Measurements from ENCODE around the gene NOS2. TPM values are rescaled to one million over a fixed set of nuclear protein-coding genes. Genes with fewer than 3 reads are reported as not detected.
"Not testable (repeated sequence)": the region's sequence is repeated elsewhere in the genome, so short reads cannot be mapped to it uniquely, and the experiment has no call there.

NOS2 gene
- total RNA-seq, 2 donors from 2014 or later, result 0.07 TPM; not detected in 1

DNA sequence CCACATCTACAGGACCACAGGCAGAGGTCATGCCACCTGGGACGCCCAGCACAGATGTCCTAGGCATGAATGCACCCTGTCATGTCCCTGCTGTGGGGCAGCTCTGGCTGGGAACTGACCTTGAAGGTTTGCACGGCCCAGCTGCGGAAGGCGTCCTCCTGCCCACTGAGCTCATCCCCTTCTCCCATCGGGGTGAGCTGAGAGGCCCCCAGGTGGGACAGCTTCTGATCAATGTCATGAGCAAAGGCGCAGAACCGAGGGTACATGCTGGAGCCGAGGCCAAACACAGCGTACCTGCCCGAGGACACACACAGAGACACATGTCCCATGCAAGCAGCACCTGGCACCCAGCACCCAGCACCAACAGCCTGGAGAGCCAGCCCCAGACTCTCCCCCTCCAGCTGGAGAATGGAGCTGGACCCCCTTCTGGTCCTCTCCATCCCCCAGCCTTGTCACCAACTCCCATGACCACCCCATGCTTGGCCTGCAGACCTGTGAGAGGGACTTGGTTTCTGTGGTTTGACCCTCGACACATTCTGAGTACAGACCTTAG lies 31.4 kb downstream of the NOS2 start:
- Mint-ChIP-seq H3K27ac (no peak overlapping the region), H3K27me3 (peaks cover 10% of the 10 kb centered on the region), H3K4me1 (no peaks in the 10 kb centered on the region)

DNA sequence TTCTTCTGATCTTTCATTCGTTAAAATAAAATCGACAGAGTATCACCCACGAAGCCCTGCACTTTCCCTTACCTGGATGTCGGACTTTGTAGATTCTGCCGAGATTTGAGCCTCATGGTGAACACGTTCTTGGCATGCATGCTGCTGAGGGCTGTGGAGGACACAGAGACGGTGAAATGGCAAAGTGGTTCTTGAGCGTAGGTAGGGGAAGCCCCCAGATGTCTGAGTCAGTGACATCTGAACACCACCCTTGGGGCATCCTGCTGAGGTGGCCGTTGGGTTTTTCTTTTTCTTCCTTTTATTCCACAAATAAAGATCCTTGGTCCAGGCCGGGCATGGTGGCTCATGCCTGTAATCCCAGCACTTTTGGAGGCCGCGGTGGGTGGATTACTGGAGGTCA lies 33.9 kb downstream of the NOS2 start:
- H3K4me1 Mint-ChIP-seq, result no peaks in the 10 kb centered on the region
- DNase-seq, result no peak
- H3K9me3 ChIP-seq (ENCODE audit: control insufficient read depth, low read length, poor library complexity, severe bottlenecking), result no peaks in the 10 kb centered on the region
- H3K27ac Mint-ChIP-seq, result no peak overlapping the region
- H3K27me3 Mint-ChIP-seq, result peaks cover 22% of the 10 kb centered on the region
- H3K4me3 Mint-ChIP-seq, result no peak overlapping the region
- no peak for ATAC-seq
- H3K36me3 Mint-ChIP-seq (ENCODE audit: low read depth), result no peaks in the 10 kb centered on the region

More for the DNA sequence above, 31.4 kb downstream of the NOS2 start:
- Mint-ChIP-seq H3K4me3 (no peak overlapping the region), H3K36me3 (ENCODE audit: low read depth) (no peaks in the 10 kb centered on the region)
- no peak for ATAC-seq
- no peaks in the 10 kb centered on the region for H3K9me3 ChIP-seq (ENCODE audit: control insufficient read depth, low read length, poor library complexity, severe bottlenecking)
- no peak for DNase-seq

DNA sequence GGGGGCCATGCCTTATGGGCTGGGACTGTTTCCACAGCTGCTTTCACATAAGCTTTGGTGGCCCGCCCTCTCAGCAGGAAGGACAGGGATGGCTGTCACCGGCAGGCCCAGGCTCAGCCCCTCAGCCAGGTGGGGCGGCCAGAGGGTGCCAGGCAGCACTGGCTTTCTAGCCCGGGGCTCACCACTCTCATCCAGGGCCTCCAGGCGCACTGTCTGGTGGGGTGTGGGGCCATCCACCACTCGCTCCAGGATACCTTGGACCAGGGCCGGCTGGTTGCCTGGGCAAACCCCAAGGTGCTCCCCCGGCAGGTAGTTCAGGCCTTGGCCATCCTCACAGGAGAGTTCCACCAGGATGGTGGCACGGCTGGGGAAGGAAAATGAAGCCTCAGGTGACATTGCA lies 35.0 kb downstream of the NOS2 start:
- H3K4me1 Mint-ChIP-seq, result no peaks in the 10 kb centered on the region
- H3K9me3 ChIP-seq (ENCODE audit: control insufficient read depth, low read length, poor library complexity, severe bottlenecking), result no peaks in the 10 kb centered on the region
- H3K36me3 Mint-ChIP-seq (ENCODE audit: low read depth), result no peaks in the 10 kb centered on the region
- ATAC-seq, result no peak
- peaks cover 22% of the 10 kb centered on the region for H3K27me3 Mint-ChIP-seq
- no peak overlapping the region for H3K4me3 Mint-ChIP-seq
- no peak overlapping the region for H3K27ac Mint-ChIP-seq
- no peak for DNase-seq

DNA sequence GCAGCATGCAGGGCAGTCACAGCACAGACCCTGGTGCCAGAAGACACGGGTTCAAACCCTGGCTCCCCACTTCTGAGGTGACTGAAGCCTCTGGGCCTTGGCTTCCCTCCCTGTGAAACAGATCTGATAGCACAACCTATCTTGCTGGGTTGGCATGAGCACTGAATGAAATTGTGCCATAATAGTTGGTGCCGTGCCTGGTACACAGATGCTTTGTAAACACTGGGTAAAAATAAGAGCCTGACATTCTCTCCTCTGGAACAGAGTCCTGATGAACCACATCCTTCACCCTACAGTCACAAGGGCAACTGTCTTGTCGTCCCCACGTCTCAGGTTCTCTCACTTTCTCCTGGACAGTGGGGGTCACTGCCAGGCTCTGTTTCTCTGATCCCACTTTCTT lies 35.7 kb downstream of the NOS2 start:
- DNase-seq, result no peak
- H3K9me3 ChIP-seq (ENCODE audit: control insufficient read depth, low read length, poor library complexity, severe bottlenecking), result no peaks in the 10 kb centered on the region
- H3K4me1 Mint-ChIP-seq, result no peaks in the 10 kb centered on the region
- no peak overlapping the region for H3K4me3 Mint-ChIP-seq
- ATAC-seq, result no peak
- H3K36me3 Mint-ChIP-seq (ENCODE audit: low read depth), result no peaks in the 10 kb centered on the region
- H3K27me3 Mint-ChIP-seq, result peaks cover 22% of the 10 kb centered on the region
- no peak overlapping the region for H3K27ac Mint-ChIP-seq

DNA sequence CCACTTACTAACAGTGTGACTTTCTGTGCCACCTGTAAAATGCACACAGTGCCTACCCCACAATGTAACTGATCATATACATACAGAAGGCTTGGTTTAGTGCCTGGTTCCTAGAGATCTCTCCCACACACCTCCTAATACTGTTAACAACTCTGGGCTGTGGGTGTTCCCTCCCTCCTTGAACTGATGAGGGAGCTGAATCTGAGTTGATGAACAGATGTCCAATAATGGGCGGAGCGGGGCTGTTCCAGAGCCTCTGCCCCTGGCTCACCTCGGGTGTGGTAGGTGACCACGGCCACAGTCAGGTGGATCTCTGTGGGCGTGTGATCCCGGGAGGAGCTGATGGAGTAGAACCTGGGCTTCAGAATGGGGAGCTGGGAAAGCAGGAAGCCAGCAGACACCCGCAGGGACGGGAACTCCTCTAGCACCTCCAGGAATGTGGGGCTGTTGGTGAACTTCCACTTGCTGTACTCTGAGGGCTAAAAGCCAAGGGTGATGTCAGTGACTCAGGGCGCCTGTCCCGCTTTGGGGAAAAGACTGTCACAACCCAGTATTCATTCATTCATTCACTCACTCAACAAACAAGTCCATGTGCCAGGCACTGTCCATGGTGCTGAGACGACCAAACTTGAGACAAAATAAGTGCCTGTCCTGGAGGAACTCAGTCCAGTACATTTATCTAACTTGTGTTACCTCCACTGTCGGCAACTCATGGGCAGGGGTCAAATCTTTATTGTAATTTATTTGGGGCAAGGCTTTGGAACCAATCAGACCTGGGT lies 37.6 kb downstream of the NOS2 start:
- no peak for ATAC-seq
- no peak for DNase-seq
- H3K9me3 ChIP-seq (ENCODE audit: control insufficient read depth, low read length, poor library complexity, severe bottlenecking), result no peaks in the 10 kb centered on the region
- Mint-ChIP-seq H3K4me3 (no peak overlapping the region), H3K4me1 (no peaks in the 10 kb centered on the region), H3K36me3 (ENCODE audit: low read depth) (no peaks in the 10 kb centered on the region), H3K27me3 (peaks cover 26% of the 10 kb centered on the region), H3K27ac (no peak overlapping the region)

DNA sequence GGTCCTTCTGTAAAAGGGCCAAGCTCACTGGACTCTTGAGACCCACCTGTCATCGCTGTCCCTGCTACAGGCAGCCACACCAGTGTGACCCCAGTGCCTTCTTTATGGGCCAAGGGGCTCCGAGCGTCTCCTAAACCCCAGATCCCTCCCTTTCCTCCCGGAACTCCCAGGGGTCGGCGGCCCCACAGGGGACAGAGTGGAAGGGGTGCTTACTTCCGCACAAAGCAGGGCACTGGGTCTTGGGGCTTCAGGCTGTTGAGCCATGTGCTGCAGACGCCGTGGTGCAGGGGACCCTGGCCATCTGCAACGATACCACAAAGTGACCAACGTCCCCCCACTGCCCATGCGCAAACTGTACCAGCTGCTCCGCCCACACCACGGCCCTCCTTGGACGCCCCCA lies 39.4 kb downstream of the NOS2 start:
- not testable (repeated sequence) for H3K4me1 Mint-ChIP-seq; DNase-seq; H3K9me3 ChIP-seq (ENCODE audit: control insufficient read depth, low read length, poor library complexity, severe bottlenecking); ATAC-seq; H3K4me3 Mint-ChIP-seq; H3K36me3 Mint-ChIP-seq (ENCODE audit: low read depth); H3K27ac Mint-ChIP-seq
- peaks cover 18% of the 10 kb centered on the region for H3K27me3 Mint-ChIP-seq

DNA sequence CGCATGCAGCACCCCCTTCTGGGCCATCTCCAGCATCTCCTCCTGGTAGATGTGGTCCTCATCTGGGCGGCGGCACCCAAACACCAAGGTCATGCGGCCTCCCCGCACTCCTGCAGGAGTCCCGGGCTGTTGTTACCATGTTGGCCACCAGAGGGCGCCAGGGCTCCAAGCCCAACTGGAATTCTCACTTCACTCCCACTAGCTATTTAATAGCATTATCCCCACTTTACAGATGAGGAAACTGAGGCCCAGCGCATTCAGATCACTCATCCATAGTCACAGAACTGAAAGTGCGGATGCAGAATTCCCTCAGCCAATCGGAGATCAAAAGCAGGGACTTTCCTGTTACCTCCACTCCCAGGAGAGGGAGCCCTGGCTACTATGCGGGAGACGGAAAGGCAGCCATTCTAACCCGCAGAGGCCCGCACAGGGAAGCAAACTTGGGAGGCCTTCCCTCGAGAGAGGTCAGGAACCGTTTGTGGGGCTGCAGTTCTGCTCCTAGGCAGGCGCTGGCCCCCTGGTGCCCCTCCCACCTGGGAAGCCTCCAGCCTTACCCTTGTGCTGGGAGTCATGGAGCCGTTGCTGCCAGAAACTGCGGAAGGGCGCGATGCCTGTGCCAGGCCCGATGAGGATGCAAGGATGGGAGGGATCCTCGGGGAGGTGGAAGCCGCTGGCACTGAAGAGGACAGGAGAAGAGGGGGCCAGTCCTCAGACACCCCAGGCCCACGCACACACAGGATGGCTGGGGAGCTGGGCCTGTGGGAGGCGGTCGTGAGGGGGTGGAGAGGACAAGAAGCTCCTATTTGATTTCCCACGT lies 40.1 kb downstream of the NOS2 start:
- no peak overlapping the region for H3K4me3 Mint-ChIP-seq
- ATAC-seq, result peak; percentile 62
- H3K27ac Mint-ChIP-seq, result no peak overlapping the region
- H3K4me1 Mint-ChIP-seq, result no peaks in the 10 kb centered on the region
- H3K27me3 Mint-ChIP-seq, result peaks cover 18% of the 10 kb centered on the region
- H3K9me3 ChIP-seq (ENCODE audit: control insufficient read depth, low read length, poor library complexity, severe bottlenecking), result no peaks in the 10 kb centered on the region
- no peaks in the 10 kb centered on the region for H3K36me3 Mint-ChIP-seq (ENCODE audit: low read depth)
- peak; percentile 52 to 69 (median 56) for DNase-seq

DNA sequence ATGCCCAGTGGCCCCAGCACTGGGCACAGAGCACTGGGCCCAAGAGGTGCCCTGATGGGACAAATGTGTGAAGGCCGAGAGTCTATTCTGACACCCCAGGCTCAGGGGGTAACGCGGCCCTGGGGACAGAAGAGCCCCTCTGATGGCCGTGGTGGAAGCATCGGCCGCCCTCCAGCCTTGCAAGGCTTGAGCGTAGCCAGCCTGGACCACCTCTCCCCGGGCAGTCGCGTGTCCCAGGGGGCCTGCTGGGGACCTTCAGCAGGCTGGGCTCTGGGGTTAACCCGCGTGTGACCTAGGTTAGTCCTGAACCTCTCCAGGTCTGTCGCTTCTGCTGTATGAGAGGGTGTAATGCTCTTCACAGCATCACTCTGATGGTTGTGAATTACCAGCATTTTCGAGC lies 40.8 kb downstream of the NOS2 start:
- Mint-ChIP-seq H3K4me1 (no peaks in the 10 kb centered on the region), H3K27ac (no peak overlapping the region), H3K36me3 (ENCODE audit: low read depth) (no peaks in the 10 kb centered on the region), H3K27me3 (peaks cover 18% of the 10 kb centered on the region), H3K4me3 (no peak overlapping the region)
- ATAC-seq, result no peak
- DNase-seq, result no peak
- H3K9me3 ChIP-seq (ENCODE audit: control insufficient read depth, low read length, poor library complexity, severe bottlenecking), result no peaks in the 10 kb centered on the region

DNA sequence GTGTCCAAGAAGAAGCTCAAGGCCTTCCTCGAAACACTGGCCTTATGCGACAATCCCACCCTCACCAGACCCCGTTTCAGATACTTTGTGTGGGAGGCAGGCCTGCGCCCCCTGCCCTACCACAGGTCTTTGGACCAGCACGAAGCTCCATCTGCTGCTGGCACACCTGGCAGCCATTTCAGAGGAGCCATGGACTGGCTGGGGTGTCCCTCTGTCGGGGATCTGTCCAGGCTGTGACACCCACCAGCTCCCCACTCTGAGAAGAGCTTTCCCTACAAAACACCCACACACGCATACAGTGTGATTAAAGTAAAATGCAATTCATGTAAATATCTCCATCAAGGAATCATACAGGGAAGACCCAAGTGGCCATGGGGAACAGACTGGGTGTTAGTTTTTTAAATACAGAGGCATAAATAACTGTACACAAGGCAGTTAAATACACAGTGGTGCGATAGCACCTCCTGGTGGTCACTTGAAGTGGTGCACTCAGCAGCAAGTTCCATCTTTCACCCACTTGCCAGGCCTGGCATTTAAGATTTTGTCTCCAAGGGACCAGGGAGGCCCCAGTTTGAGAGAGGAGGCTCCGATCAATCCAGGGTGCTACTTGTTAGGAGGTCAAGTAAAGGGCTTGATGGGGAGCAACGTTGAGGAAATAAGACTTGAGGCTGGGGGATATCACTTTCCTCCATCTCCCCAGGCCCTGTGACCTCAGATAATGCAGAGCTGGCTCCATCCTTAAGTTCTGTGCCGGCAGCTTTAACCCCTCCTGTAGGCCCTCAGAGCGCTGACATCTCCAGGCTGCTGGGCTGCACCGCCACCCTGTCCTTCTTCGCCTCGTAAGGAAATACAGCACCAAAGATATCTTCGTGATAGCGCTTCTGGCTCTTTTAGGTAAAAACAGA lies 43.6 kb downstream of the NOS2 start:
- H3K4me1 Mint-ChIP-seq, result no peaks in the 10 kb centered on the region
- no peak overlapping the region for H3K4me3 Mint-ChIP-seq
- no peaks in the 10 kb centered on the region for H3K9me3 ChIP-seq (ENCODE audit: control insufficient read depth, low read length, poor library complexity, severe bottlenecking)
- peaks cover 6% of the 10 kb centered on the region for H3K27me3 Mint-ChIP-seq
- H3K27ac Mint-ChIP-seq, result no peak overlapping the region
- DNase-seq (peak in 1 of 3 donors; percentile 37), ATAC-seq (peak; percentile 55)
- H3K36me3 Mint-ChIP-seq (ENCODE audit: low read depth), result no peaks in the 10 kb centered on the region

DNA sequence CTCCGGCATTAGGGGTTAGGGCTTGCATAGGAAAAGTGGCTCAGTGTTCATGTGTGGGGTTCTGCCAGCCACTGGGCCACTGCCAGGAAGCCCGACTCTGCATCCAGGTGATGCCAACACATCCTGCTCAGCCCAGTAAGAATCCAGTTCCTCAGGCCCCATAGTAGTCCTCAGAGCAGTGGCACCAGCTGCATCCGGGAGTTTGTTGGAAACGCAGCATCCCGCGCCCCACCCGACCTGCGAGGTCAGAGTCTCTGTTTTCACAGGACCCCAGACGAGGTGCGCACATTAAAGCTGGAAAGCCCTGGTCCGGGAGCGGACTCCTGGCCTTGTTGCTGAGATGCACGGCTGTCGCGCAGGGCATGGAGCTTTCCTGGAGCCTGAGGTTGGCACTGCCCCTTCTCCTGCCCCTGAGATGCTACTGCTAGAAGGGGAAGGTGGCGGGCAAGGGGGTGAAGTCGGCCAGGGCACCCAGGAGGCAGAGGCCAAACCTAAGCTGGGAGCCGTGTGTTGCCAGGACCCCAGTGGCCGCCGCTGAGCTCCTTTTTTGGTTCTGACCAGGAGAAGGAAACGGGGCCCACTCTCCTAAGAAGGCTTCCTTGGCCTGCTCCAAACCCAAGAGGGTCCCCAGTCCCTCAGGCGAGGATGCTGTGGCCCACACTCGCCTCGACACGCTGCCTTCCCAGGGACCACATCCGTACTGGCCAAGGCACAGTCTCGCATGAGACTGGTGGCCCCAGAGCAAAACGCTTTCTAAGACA lies 44.4 kb downstream of the NOS2 start:
- ATAC-seq (no peak), DNase-seq (no peak)
- no peak overlapping the region for H3K27ac Mint-ChIP-seq
- H3K4me1 Mint-ChIP-seq, result no peaks in the 10 kb centered on the region
- H3K27me3 Mint-ChIP-seq, result peaks cover 6% of the 10 kb centered on the region
- no peaks in the 10 kb centered on the region for H3K9me3 ChIP-seq (ENCODE audit: control insufficient read depth, low read length, poor library complexity, severe bottlenecking)
- H3K4me3 Mint-ChIP-seq, result no peak overlapping the region
- H3K36me3 Mint-ChIP-seq (ENCODE audit: low read depth), result no peaks in the 10 kb centered on the region

DNA sequence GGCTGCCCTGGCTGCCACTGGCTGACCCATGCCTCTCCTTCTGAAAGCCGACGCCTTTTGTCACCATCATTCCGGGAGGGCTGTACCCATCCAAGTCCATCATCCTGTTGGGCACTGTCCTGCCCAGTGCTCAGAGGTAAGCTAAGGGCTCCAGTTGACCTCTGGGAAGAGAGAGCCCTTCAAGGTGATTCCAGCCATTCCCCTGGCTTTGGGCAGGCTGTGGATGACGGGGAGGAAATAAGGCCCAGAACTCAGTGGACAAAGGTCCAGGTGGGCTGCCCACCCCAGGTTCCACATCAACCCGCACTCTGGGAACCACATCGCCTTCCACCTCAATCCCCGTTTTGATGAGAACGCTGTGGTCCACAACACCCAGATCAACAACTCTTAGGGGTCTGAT lies 45.8 kb downstream of the NOS2 start:
- ATAC-seq (no peak), DNase-seq (no peak)
- H3K4me1 Mint-ChIP-seq, result no peaks in the 10 kb centered on the region
- H3K36me3 Mint-ChIP-seq (ENCODE audit: low read depth), result no peaks in the 10 kb centered on the region
- no peaks in the 10 kb centered on the region for H3K9me3 ChIP-seq (ENCODE audit: control insufficient read depth, low read length, poor library complexity, severe bottlenecking)
- H3K4me3 Mint-ChIP-seq, result no peak overlapping the region
- no peak overlapping the region for H3K27ac Mint-ChIP-seq
- peaks cover 6% of the 10 kb centered on the region for H3K27me3 Mint-ChIP-seq

DNA sequence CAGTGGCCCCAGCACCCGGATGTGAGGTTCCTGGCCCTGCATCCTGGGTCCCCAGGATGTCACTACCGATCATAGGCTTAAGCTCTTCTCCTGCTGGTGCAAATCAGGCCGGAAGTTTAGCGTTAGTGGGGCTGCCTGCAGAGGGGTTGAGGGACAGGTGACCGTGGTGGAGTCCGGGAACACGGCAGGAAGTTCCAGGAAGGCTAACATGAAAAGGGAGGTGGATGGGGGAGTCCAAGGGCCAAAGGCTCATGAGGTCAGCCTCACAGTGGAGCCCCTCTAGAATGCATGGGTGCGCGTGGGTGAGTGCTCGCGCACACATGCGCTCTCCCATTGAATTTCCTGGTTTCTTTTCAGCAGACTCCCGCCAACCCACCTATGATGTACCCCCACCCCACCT lies 46.6 kb downstream of the NOS2 start:
- not testable (repeated sequence) for H3K27me3 Mint-ChIP-seq; H3K36me3 Mint-ChIP-seq (ENCODE audit: low read depth); H3K9me3 ChIP-seq (ENCODE audit: control insufficient read depth, low read length, poor library complexity, severe bottlenecking); ATAC-seq; DNase-seq; H3K4me3 Mint-ChIP-seq; H3K4me1 Mint-ChIP-seq
- H3K27ac Mint-ChIP-seq, result peak overlapping the region; percentile 8

Data from T-helper 17 cell (primary cell).